A549 (cell line): Measurements from ENCODE around the gene BCDIN3D. TPM values are rescaled to one million over a fixed set of nuclear protein-coding genes. Genes with fewer than 3 reads are reported as not detected.

ENCODE experiments used
- ATAC-seq, 2 experiments: fragments of 200-7000 bp in 1 of 2; fragments of >200 bp in 1 of 2; cut with Nextera tagmentation in 1 of 2; cut with Tn5 transposase in 1 of 2; 3 replicates each; pipeline versions ENCODE4 v1.8.0 to v1.9.1; 2018 to 2020; ENCODE audit warnings: mild to moderate bottlenecking in 1 of 2, moderate library complexity in 1 of 2
- CTCF ChIA-PET: fragments of 300-600 bp; sonication (Branson Sonifier 250); formaldehyde crosslinking; extraction: SDS; loops from one replicate; lab custom pipeline; 2021; ENCODE audit warnings: antibody characterized with exemption, inconsistent platforms; lab: Yijun Ruan, JAX
- POLR2A ChIA-PET: fragments of 350-600 bp; formaldehyde crosslinking; extraction: SDS; loops from one replicate; lab custom pipeline; 2021; ENCODE audit warnings: antibody characterized with exemption, inconsistent platforms; lab: Yijun Ruan, JAX
- DNase-seq, 2 experiments: peaks; one replicate each; pipeline versions ENCODE4 v3.0.0 to v3.0.0-alpha.2; 2011 to 2016; ENCODE audit warnings: low read depth in 1 of 2, low spot score in 1 of 2
- FAIRE-seq: peaks from 2 replicates; lab custom pipeline; 2011; peaks lifted over from hg19 to GRCh38; lab: Jason Lieb, UNC
- H3K27ac ChIP-seq, 2 experiments: fragments of >200 bp; sonication (Bioruptor Twin); formaldehyde crosslinking; 3 replicates each; pipeline ENCODE4 v1.5.1; 2016 to 2017
- H3K4me1 ChIP-seq: fragments of >200 bp; sonication (Bioruptor Twin); formaldehyde crosslinking; 3 replicates; pipeline ENCODE4 v1.6.1; 2016
- H3K4me2 ChIP-seq: fragments of >200 bp; sonication (Bioruptor Twin); formaldehyde crosslinking; 3 replicates; pipeline ENCODE4 v1.6.1; 2016
- H3K4me3 ChIP-seq: fragments of >200 bp; sonication (Bioruptor Twin); formaldehyde crosslinking; 3 replicates; pipeline ENCODE4 v1.5.1; 2016
- H3K9me3 ChIP-seq: fragments of >200 bp; sonication (Bioruptor Twin); formaldehyde crosslinking; 3 replicates; pipeline ENCODE4 v1.6.1; 2016
- CBX2 ChIP-seq: fragments of 200-600 bp; sonication (generic); IDR thresholded peaks from 2 replicates; pipeline ENCODE4 v1.6.1; 2016; ENCODE audit warnings: low read depth, mild to moderate bottlenecking, borderline replicate concordance
- CEBPB ChIP-seq, 2 experiments: fragments of >200 bp in 1 of 2; sonication (Bioruptor Twin) in 1 of 2; formaldehyde crosslinking in 1 of 2; IDR thresholded peaks; 2 replicates each; pipeline ENCODE4 v1.6.1; 2012 to 2016
- HDAC2 ChIP-seq: fragments of 200-600 bp; sonication (generic); IDR thresholded peaks from 2 replicates; pipeline ENCODE4 v1.6.1; 2016
- HOXB5 ChIP-seq: fragments of 250-450 bp; sonication (Bioruptor Pico); IDR thresholded peaks from 2 replicates; pipeline ENCODE4 v1.5.0; 2020; ENCODE audit warnings: mild to moderate bottlenecking, moderate library complexity
- JUN ChIP-seq, 2 experiments: fragments of >200 bp; sonication (Bioruptor Twin); formaldehyde crosslinking; IDR thresholded peaks; 2 replicates in 1 of 2; 3 replicates in 1 of 2; pipeline ENCODE4 v1.6.1; 2016 to 2017
- JUNB ChIP-seq: fragments of >200 bp; sonication (Bioruptor Twin); formaldehyde crosslinking; IDR thresholded peaks from 2 replicates; pipeline ENCODE4 v1.6.1; 2016
- MYC ChIP-seq: IDR thresholded peaks from 2 replicates; pipeline ENCODE4 v1.6.1; 2012; ENCODE audit warnings: mild to moderate bottlenecking, inconsistent platforms, low read length, improper control_type of control experiment, borderline replicate concordance
- NFE2L2 ChIP-seq: fragments of 150-350 bp; conservative IDR thresholded peaks from 2 replicates; pipeline ENCODE4 v1.6.1; 2014; ENCODE audit warnings: low read length
- RAD21 ChIP-seq, 2 experiments: fragments of >200 bp in 1 of 2; sonication (Bioruptor Twin) in 1 of 2; formaldehyde crosslinking in 1 of 2; IDR thresholded peaks in 1 of 2; conservative IDR thresholded peaks in 1 of 2; 2 replicates in 1 of 2; 3 replicates in 1 of 2; pipeline ENCODE4 v1.6.1; 2012 to 2018; ENCODE audit warnings: inconsistent platforms in 1 of 2
- RARB ChIP-seq: fragments of 250-450 bp; sonication (Bioruptor Pico); IDR thresholded peaks from 2 replicates; pipeline ENCODE4 v1.8.0; 2021; ENCODE audit warnings: mild to moderate bottlenecking, moderate library complexity
- SMC3 ChIP-seq: fragments of >200 bp; sonication (Bioruptor Twin); formaldehyde crosslinking; IDR thresholded peaks from 3 replicates; pipeline ENCODE4 v1.6.1; 2018; ENCODE audit warnings: inconsistent platforms
- SREBF2 ChIP-seq: fragments of 450-650 bp; IDR thresholded peaks from 2 replicates; pipeline ENCODE4 v1.6.1; 2014; ENCODE audit warnings: mild to moderate bottlenecking, moderate library complexity
- TFCP2L1 ChIP-seq: fragments of 250-450 bp; sonication (Bioruptor Pico); IDR thresholded peaks from 2 replicates; pipeline ENCODE4 v1.5.0; 2021; ENCODE audit warnings: mild to moderate bottlenecking
- ZC3H11A ChIP-seq: fragments of 450-650 bp; IDR thresholded peaks from 2 replicates; pipeline ENCODE4 v1.6.1; 2014; ENCODE audit warnings: antibody characterized with exemption, mild to moderate bottlenecking
- ZNF302 ChIP-seq: fragments of 250-450 bp; sonication (Bioruptor Pico); IDR thresholded peaks from 2 replicates; pipeline ENCODE4 v1.9.0; 2021; ENCODE audit warnings: inconsistent platforms, mild to moderate bottlenecking, moderate library complexity
- WGBS: methylation state at CpG from one replicate; pipeline ENCODE4 v1.1.6; 2017; ENCODE audit errors: missing lambda C conversion rate; 5-methylcytosine and 5-hydroxymethylcytosine counted together
- polyA plus RNA-seq, 4 experiments: library from polyadenylated mRNA; depleted of rRNA in 3 of 4; stranded (reverse); fragments of >200 nt; fragmentation: RNase III in 1 of 4; extraction: RNeasy Plus Mini Kit Qiagen cat#74134 plus additional on column Dnase treatment in 1 of 4; gene quantifications; 2 replicates in 3 of 4; 3 replicates in 1 of 4; pipeline ENCODE4 v1.2.3, GENCODE V29; 2011 to 2017
- TF ChIP-seq, protein P1 (sequence below): fragments of >200 bp; sonication (Bioruptor Twin); formaldehyde crosslinking; IDR thresholded peaks from 3 replicates; pipeline ENCODE4 v1.5.1; 2016
- TF ChIP-seq, protein P2 (sequence below): IDR thresholded peaks from 2 replicates; pipeline ENCODE4 v1.6.1; 2012; ENCODE audit warnings: low read depth, borderline replicate concordance

BCDIN3D gene
- polyA plus RNA-seq, 2 of the 4 experiments (the other 2 are of a cell fraction): 4.2 to 5.8 TPM

DNA sequence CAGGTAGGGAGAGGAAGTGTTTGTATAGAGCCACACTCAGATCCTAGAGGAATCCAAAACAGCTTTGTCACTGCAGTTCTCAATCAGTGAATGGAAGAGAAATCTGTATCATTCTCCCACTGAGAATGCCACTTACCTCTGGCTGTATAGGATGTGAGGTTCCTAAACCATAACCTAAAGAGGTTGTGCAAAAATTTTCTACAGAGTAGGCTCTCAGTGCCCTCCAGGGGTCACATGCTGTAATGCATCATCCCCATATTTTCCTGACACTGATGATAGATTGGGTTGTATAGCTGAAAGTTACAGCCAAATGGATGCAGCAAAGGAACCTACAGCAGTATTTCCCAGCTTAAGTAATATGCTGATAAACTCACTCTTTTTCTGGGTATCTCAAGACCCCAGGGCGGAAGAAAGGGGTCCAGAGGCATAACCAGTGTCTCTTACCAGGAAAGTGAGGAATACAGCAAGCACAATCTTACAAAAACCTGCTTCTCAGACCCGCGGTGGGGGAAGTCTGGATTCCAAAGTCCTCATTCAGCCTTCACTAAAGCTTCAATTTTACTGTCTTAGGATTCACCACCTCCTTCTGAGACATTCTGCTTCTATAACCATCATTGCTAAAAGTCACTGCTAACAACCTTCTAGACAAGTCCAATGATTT is 3.8 kb downstream of the BCDIN3D start:
- Histone ChIP-seq H3K4me2 (no peak overlapping the region), H3K27ac (no peak overlapping the region), H3K9me3 (no peaks in the 10 kb centered on the region), H3K4me3 (no peak overlapping the region), H3K4me1 (peaks cover 15% of the 10 kb centered on the region)
- ChIA-PET POLR2A (interaction anchor here (1.0 to 1.5 kb wide), 3 partner anchors 10 to 98 kb away, joined by 4 to 9 read pairs (median 4); partner anchors contain the start of genes NCKAP5L and TMBIM6), CTCF (interaction anchor here (0.6 to 5.1 kb wide), 46 partner anchors 8 to 232 kb away, joined by 3 to 69 read pairs (median 5); partner anchors contain the start of genes NCKAP5L and TMBIM6)
- ATAC-seq (peak; percentile 20 to 54; a peak in 3 of 6 replicates), FAIRE-seq (no peak), DNase-seq (peak; percentile 50 to 58)
- TF ChIP-seq NFE2L2: no peak
- TF ChIP-seq RAD21 (conservative IDR thresholded peaks at IDR 0.05 in 1 of 2, IDR thresholded peaks at IDR 0.05 in 1 of 2): peak; percentile 79 to 83
- peak; percentile 63 for TF ChIP-seq SMC3
- TF ChIP-seq, protein P1, sequence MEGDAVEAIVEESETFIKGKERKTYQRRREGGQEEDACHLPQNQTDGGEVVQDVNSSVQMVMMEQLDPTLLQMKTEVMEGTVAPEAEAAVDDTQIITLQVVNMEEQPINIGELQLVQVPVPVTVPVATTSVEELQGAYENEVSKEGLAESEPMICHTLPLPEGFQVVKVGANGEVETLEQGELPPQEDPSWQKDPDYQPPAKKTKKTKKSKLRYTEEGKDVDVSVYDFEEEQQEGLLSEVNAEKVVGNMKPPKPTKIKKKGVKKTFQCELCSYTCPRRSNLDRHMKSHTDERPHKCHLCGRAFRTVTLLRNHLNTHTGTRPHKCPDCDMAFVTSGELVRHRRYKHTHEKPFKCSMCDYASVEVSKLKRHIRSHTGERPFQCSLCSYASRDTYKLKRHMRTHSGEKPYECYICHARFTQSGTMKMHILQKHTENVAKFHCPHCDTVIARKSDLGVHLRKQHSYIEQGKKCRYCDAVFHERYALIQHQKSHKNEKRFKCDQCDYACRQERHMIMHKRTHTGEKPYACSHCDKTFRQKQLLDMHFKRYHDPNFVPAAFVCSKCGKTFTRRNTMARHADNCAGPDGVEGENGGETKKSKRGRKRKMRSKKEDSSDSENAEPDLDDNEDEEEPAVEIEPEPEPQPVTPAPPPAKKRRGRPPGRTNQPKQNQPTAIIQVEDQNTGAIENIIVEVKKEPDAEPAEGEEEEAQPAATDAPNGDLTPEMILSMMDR: peak; percentile 78
- TF ChIP-seq CEBPB (IDR thresholded peaks at IDR 0.05): 0 out of 4 replicates have a peak, but pooled peaks of 1 of the 2 experiments have one; percentile 12
- WGBS: 52% methylated on average over 3 of the region's 3 CpGs

DNA sequence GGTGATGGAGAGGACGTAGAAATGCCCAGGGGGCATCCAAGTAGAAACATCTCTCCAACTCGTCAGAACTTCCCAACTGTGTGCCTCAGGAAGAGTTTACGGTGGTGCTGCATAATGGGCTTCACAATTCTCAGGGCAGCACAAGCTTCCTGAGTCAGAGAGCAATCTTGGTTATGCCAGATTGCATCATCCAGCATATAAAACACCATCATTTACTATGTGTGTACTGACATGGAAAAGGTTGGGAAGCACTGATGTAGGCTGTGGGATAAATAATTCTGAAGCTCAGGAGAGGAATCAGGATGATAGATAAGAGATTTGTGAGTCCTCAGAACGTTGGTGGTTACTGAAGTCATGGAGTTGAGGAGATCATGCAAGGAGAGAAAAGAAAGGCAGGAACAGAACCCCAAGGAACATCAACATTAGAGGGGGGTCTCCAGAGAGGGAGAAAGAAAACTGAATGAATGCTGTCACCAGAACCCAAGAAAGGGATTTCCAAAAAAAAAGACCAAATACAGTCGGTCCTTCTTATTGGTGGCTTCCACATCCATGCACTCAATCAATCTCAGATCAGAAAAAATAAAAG is 10.0 kb downstream of the BCDIN3D start:
- peak overlapping the region; percentile 42 to 47; a peak in 4 of 6 replicates for H3K27ac ChIP-seq
- ATAC-seq (no peak), FAIRE-seq (no peak), DNase-seq (no peak)
- H3K4me3 ChIP-seq: no peak overlapping the region
- H3K9me3 ChIP-seq: no peaks in the 10 kb centered on the region
- H3K4me1 ChIP-seq: peaks cover 15% of the 10 kb centered on the region; the same call in 2 of the 3 replicates
- no peak for TF ChIP-seq RARB (CRISPR knock-in tag)
- TF ChIP-seq CEBPB (IDR thresholded peaks at IDR 0.05): peak in 1 of 2 experiments; percentile 31; a peak in 1 of 4 replicates
- ChIA-PET CTCF (interaction anchor here (1.5 to 1.9 kb wide), 2 partner anchors 14 to 39 kb away, joined by 4 to 5 read pairs; no protein-coding TSS in a partner anchor), POLR2A (interaction anchor here (2.0 kb wide), 1 partner anchor 92 kb away, joined by 7 read pairs; the partner anchor contains the start of gene TMBIM6)
- WGBS: 63% methylated on average over 5 of the region's 5 CpGs
- peak overlapping the region; percentile 7; the same call in 1 of the 3 replicates for H3K4me2 ChIP-seq

DNA sequence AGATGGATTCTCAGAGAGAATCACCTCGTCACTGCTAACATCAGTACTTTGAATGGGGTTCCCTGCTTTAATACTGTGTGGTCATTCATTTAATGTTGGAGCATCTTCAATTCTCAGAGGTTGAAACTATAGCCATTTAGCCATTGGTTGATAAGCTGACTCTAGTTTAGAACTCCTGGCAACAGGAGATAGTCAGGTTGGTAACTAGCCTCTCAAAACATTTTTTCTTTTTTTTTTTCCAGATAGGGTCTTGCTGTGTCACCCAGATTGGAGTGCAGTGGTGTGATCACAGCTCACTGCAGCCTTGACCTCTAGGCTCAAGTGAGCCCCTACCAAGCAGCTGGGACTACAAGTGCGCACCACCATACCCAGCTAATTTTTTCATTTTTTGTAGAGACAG is 11.2 kb downstream of the BCDIN3D start:
- FAIRE-seq (no peak), DNase-seq (no peak), ATAC-seq (no peak)
- CTCF ChIA-PET: interaction anchor here (0.6 to 7.6 kb wide), 5 partner anchors 8 to 557 kb away, joined by 3 to 54 read pairs (median 5); no protein-coding TSS in a partner anchor
- no peak overlapping the region for H3K4me3 ChIP-seq
- H3K9me3 ChIP-seq: no peaks in the 10 kb centered on the region
- POLR2A ChIA-PET: interaction anchor here (2.0 kb wide), 1 partner anchor 90 kb away, joined by 7 read pairs; the partner anchor contains the start of gene TMBIM6
- no peak overlapping the region for H3K27ac ChIP-seq
- WGBS: 77% methylated on average over 2 of the region's 2 CpGs
- TF ChIP-seq ZNF302 (CRISPR knock-in tag) (no peak), SREBF2 (no peak), HDAC2 (no peak), JUNB (no peak), TFCP2L1 (CRISPR knock-in tag) (no peak), CEBPB (IDR thresholded peaks at IDR 0.05) (no peak), HOXB5 (no peak), CBX2 (no peak), JUN (IDR thresholded peaks at IDR 0.05) (no peak), ZC3H11A (no peak), RARB (CRISPR knock-in tag) (no peak), MYC (no peak)
- TF ChIP-seq, protein P2, sequence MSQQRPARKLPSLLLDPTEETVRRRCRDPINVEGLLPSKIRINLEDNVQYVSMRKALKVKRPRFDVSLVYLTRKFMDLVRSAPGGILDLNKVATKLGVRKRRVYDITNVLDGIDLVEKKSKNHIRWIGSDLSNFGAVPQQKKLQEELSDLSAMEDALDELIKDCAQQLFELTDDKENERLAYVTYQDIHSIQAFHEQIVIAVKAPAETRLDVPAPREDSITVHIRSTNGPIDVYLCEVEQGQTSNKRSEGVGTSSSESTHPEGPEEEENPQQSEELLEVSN: no peak
- peaks cover 21% of the 10 kb centered on the region for H3K4me1 ChIP-seq
- no peak overlapping the region for H3K4me2 ChIP-seq
